MM.1S (cell line): ENCODE data around the gene TSC22D4.

ENCODE experiments used
- DNase-seq: peaks from one replicate; pipeline ENCODE4 v3.0.0-alpha.2; 2015
- H2AFZ ChIP-seq: fragments of 300-600 bp; sonication (generic); 2 replicates; pipeline ENCODE4 v1.6.0; 2016; ENCODE audit warnings: antibody characterized with exemption, low read length
- H3F3A ChIP-seq: fragments of 300-600 bp; sonication (generic); 2 replicates; pipeline ENCODE4 v1.6.1; 2016; ENCODE audit warnings: mild to moderate bottlenecking, antibody characterized with exemption, low read length, moderate library complexity, mixed read lengths; ENCODE audit not compliant: insufficient read depth
- H3K27ac ChIP-seq: fragments of 300-600 bp; sonication (generic); 2 replicates; pipeline ENCODE4 v1.5.1; 2016; ENCODE audit warnings: mild to moderate bottlenecking, low read length
- H3K27me3 ChIP-seq: fragments of 300-600 bp; sonication (generic); replicated peaks from 2 replicates; pipeline ENCODE4 v1.6.0; 2016; ENCODE audit warnings: low read length; ENCODE audit not compliant: insufficient read depth
- H3K36me3 ChIP-seq: fragments of 300-600 bp; sonication (generic); replicated peaks from 2 replicates; pipeline ENCODE4 v1.6.1; 2016; ENCODE audit warnings: mild to moderate bottlenecking, low read length, mixed read lengths; ENCODE audit not compliant: insufficient read depth
- H3K4me1 ChIP-seq: fragments of 300-600 bp; sonication (generic); 2 replicates; pipeline ENCODE4 v1.6.1; 2016; ENCODE audit warnings: low read length, mixed read lengths
- H3K4me2 ChIP-seq: fragments of 300-600 bp; sonication (generic); 2 replicates; pipeline ENCODE4 v1.6.0; 2016; ENCODE audit warnings: low read depth, low read length
- H3K4me3 ChIP-seq: fragments of 300-600 bp; sonication (generic); 2 replicates; pipeline ENCODE4 v1.5.1; 2016; ENCODE audit warnings: low read length, mixed read lengths
- H3K79me2 ChIP-seq: fragments of 300-600 bp; sonication (generic); 2 replicates; pipeline ENCODE4 v1.6.1; 2016; ENCODE audit warnings: mixed run types, low read length, mixed read lengths
- H3K9ac ChIP-seq: fragments of 300-600 bp; sonication (generic); 2 replicates; pipeline ENCODE4 v1.6.1; 2016; ENCODE audit warnings: low read length, mixed read lengths
- H3K9me2 ChIP-seq: fragments of 300-600 bp; sonication (generic); replicated peaks from 2 replicates; pipeline ENCODE4 v1.6.1; 2016; ENCODE audit warnings: mild to moderate bottlenecking, low read length, mixed read lengths; ENCODE audit not compliant: insufficient read depth
- H3K9me3 ChIP-seq: fragments of 300-600 bp; sonication (generic); replicated peaks from 2 replicates; pipeline ENCODE4 v1.6.1; 2016; ENCODE audit warnings: mild to moderate bottlenecking, low read length, mixed read lengths; ENCODE audit not compliant: insufficient read depth
- H4K20me1 ChIP-seq: fragments of 300-600 bp; sonication (generic); 2 replicates; pipeline ENCODE4 v1.6.1; 2016; ENCODE audit warnings: mild to moderate bottlenecking, low read length, moderate library complexity, mixed read lengths; ENCODE audit not compliant: insufficient read depth
- EZH2 ChIP-seq: fragments of 300-600 bp; sonication (generic); optimal IDR thresholded peaks from 2 replicates; pipeline ENCODE3; 2017; ENCODE audit warnings: low read depth, mild to moderate bottlenecking, antibody characterized with exemption, low read length, mixed read lengths
- EZH2phosphoT487 ChIP-seq: fragments of 300-600 bp; sonication (generic); IDR thresholded peaks from 2 replicates; pipeline ENCODE4 v1.6.1; 2018; ENCODE audit warnings: antibody characterized with exemption, low read length
- TF ChIP-seq, protein P1 (sequence below): fragments of 300-600 bp; sonication (generic); IDR thresholded peaks from 2 replicates; pipeline ENCODE4 v1.5.1; 2016; ENCODE audit warnings: antibody characterized with exemption, low read length, mixed read lengths

Gene TSC22D4

GRCh38 chr7:100434297-100435144 is 44.5 kb downstream of the TSC22D4 start:
- Histone ChIP-seq H4K20me1 (no peaks in the 10 kb centered on the region), H3K9ac (peak overlapping the region; percentile 98; the same call in 1 of the 2 replicates), H3K9me3 (no peaks in the 10 kb centered on the region), H3K27me3 (no peaks in the 10 kb centered on the region), H3K4me1 (peaks cover 19% of the 10 kb centered on the region; the same call in 1 of the 2 replicates), H3K4me2 (peak overlapping the region; percentile 87), H3K9me2 (no peaks in the 10 kb centered on the region), H3F3A (peaks cover 48% of the 10 kb centered on the region), H2AFZ (no peak overlapping the region), H3K27ac (peak overlapping the region; percentile 94; the same call in 1 of the 2 replicates), H3K36me3 (peaks cover 11% of the 10 kb centered on the region; the same call in 1 of the 2 replicates), H3K4me3 (peak overlapping the region; percentile 99), H3K79me2 (peaks cover 63% of the 10 kb centered on the region)
- TF ChIP-seq, protein P1, sequence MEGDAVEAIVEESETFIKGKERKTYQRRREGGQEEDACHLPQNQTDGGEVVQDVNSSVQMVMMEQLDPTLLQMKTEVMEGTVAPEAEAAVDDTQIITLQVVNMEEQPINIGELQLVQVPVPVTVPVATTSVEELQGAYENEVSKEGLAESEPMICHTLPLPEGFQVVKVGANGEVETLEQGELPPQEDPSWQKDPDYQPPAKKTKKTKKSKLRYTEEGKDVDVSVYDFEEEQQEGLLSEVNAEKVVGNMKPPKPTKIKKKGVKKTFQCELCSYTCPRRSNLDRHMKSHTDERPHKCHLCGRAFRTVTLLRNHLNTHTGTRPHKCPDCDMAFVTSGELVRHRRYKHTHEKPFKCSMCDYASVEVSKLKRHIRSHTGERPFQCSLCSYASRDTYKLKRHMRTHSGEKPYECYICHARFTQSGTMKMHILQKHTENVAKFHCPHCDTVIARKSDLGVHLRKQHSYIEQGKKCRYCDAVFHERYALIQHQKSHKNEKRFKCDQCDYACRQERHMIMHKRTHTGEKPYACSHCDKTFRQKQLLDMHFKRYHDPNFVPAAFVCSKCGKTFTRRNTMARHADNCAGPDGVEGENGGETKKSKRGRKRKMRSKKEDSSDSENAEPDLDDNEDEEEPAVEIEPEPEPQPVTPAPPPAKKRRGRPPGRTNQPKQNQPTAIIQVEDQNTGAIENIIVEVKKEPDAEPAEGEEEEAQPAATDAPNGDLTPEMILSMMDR, result no peak
- TF ChIP-seq EZH2phosphoT487, result no peak
- no peak for TF ChIP-seq EZH2
- DNase-seq, result no peak

- H3K79me2 ChIP-seq, result peaks cover 63% of the 10 kb centered on the region
- H3K9me2 ChIP-seq, result no peaks in the 10 kb centered on the region
- TF ChIP-seq EZH2 (no peak), EZH2phosphoT487 (no peak)
- TF ChIP-seq, protein P1, result no peak
- peaks cover 11% of the 10 kb centered on the region; the same call in 1 of the 2 replicates for H3K36me3 ChIP-seq
- no peak overlapping the region for H3K9ac ChIP-seq
- peaks cover 53% of the 10 kb centered on the region for H3F3A ChIP-seq
- no peak overlapping the region for H3K4me3 ChIP-seq
- DNase-seq, result no peak
- H2AFZ ChIP-seq, result no peak overlapping the region
- H3K27me3 ChIP-seq, result no peaks in the 10 kb centered on the region
- H3K4me2 ChIP-seq, result no peak overlapping the region
- peaks cover 19% of the 10 kb centered on the region; the same call in 1 of the 2 replicates for H3K4me1 ChIP-seq
- no peaks in the 10 kb centered on the region for H4K20me1 ChIP-seq
- no peak overlapping the region for H3K27ac ChIP-seq
- H3K9me3 ChIP-seq, result no peaks in the 10 kb centered on the region
These were observed 45.3 kb downstream of the TSC22D4 start for GRCh38 chr7:100433592-100434296.

DNA sequence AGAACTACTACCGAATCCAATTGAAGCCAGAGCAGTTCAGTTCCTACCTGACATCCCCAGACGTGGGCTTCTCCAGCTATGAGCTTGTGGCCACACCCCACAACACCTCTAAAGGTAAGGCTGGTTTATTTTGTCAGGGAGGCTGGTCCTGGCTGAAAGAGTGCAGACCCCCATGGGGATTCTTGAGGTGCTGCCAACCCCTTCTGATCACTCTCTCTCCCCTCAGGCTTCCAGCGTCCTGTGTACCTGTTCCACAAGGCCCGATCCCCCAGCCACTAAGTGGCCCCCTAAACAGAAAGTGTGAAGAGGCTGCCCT is 45.8 kb downstream of the TSC22D4 start:
- no peak overlapping the region for H3K4me2 ChIP-seq
- H3K9me3 ChIP-seq, result no peaks in the 10 kb centered on the region
- H3K9ac ChIP-seq, result no peak overlapping the region
- no peak overlapping the region for H3K27ac ChIP-seq
- DNase-seq, result no peak
- no peaks in the 10 kb centered on the region for H3K9me2 ChIP-seq
- H2AFZ ChIP-seq, result no peak overlapping the region
- H3K27me3 ChIP-seq, result no peaks in the 10 kb centered on the region
- peaks cover 63% of the 10 kb centered on the region for H3K79me2 ChIP-seq
- H3K36me3 ChIP-seq, result peaks cover 11% of the 10 kb centered on the region; the same call in 1 of the 2 replicates
- no peaks in the 10 kb centered on the region for H4K20me1 ChIP-seq
- no peak overlapping the region for H3K4me3 ChIP-seq
- H3F3A ChIP-seq, result peaks cover 55% of the 10 kb centered on the region
- H3K4me1 ChIP-seq, result peaks cover 19% of the 10 kb centered on the region; the same call in 1 of the 2 replicates
- TF ChIP-seq EZH2, result no peak
- TF ChIP-seq, protein P1, result no peak
- TF ChIP-seq EZH2phosphoT487, result no peak
